ENCODE results near the gene SMURF2.

- no peak for TF ChIP-seq CTCF (IDR thresholded peaks at IDR 0.05; ENCODE audit: poor library complexity)
- no peak for TF ChIP-seq EZH2 (IDR thresholded peaks at IDR 0.05; ENCODE audit: borderline replicate concordance)
- no peak for TF ChIP-seq EZH2phosphoT487 (IDR thresholded peaks at IDR 0.05; ENCODE audit: low read depth, severe bottlenecking, unreplicated experiment)
Observed at GRCh38 chr17:64625541-64625940, 36.6 kb downstream of the SMURF2 start.

All from hepatocyte (in vitro differentiated cells).